Stimulated activated CD8-positive, alpha-beta memory T cell treated with anti-CD3 and anti-CD28 coated beads, Interleukin-4, amount 100 ng/mL, for 48 hours (primary cell): ENCODE data around the gene HMX1.

ENCODE experiments used
- DNase-seq: peaks from one replicate; pipeline ENCODE4 v3.0.0-alpha.2; 2020

HMX1 gene

GRCh38 chr4:8817096-8817812, 54.4 kb downstream of the HMX1 start:
- DNase-seq = peak; percentile 5
